GM21447 (cell line): ENCODE results near the gene DDC.
"Not testable (repeated sequence)": the region's sequence is repeated elsewhere in the genome, so short reads cannot be mapped to it uniquely, and the experiment has no call there.

Experiments used
- ATAC-seq: cut with Tn5 transposase; IDR thresholded peaks from one replicate; pipeline ENCODE4 v1.9.1; 2021; ENCODE audit not compliant: unreplicated experiment

DDC gene

DNA sequence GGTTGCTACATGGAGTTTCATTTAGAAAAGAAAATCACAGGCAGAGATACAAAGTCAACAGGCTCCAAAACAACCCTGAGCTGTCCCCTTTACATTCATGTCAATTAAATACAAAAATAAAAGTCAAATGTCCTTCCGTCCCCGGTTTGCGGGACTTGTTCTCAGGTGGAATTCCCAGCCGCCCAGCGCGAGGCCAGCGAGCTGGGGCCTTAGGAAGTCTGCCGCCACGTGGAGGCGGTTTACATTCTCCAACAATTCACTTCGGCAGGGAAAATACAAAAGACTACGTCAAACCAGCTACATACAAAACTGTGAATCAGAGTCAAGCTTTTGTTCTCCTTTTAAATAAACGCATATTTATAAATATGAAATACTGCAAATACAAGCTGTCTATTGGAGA, 25.3 kb upstream of the DDC start:
- no peak for ATAC-seq

DNA sequence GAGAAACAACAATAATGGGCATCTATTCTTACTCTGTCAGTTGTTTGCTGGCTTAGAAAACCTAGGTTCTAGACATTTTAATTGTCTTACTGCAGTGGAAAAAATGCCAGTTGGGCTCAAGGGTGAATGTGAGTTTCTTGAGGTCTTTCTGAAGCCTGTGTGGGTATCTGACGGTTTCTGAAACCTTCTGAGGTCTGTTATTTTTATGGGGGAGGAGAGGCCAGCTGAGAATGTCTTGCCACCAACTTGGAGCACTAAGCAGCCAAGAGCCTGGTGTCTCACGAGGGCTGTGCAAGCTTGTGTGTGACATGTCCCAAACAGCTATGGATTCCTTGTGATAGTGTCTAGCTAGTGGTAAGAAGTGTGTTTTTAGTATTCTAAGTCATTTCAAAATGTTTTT, 24.2 kb upstream of the DDC start:
- no peak for ATAC-seq

DNA sequence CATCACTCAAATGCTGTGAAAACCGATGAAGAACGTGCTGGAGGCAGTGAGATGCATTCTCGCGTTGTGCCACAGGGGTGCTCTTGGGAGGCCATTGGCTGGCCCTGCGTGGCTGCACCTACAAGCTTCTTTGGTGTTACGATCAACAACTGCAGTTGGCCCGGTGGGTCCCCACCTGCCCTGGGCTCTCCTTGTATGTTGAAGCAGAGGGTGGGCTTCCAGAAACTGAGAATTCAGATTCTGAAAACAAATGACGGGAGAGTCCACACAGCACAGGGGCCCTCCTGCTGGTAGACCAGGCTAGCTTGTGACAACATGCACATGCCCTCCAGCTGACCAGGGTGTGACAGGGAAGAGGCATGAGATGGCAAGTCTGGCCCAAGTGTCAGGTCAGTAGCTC, 23.7 kb upstream of the DDC start:
- ATAC-seq: no peak

DNA sequence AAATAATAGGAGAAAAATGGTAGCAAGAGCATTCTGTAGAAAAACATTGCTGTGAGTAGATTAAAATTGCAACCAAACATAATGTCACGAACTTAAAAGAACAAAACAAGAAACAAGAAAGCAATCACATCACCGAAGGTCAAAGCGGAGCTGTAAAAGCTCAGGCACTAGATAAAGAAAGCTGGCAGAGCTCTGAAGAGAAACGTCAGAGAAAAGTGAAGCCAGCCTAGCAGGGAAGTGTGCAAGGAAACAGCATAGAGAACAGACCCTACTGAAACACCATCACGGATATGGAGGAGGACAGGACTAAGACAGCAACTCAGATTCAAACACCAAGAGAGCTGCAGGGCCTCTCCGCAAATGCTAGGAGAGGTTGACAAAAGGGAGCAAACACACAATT, 22.5 kb upstream of the DDC start:
- ATAC-seq: no peak

DNA sequence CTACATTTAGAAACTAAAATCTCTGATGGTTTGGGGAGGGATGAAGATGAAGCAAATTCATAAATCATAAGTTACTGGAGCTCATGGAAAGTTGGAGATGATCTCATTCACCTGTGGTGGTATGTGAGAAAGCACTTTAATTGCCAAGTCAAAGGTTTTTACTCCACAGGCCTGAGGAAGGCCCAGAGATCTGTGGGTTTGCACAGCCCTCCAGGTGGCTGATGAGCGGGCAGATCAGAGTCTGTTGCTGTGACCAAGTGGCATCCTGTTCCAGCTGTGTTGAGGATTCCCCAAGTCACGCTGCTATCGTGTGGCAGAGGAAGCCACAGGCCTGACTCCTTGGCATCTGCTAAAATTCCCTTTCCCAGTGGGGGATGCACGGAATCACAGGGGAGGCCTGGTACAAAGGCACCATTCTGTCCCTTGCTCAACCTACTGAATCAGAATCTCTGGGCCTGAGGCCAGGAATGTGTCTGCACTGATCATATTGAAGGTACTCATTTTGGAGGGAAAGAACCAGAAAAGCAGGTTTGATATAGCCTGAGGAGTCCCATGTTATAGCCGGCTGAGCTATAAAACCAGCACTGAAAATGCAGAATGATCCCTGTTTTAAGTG, 19.7 kb upstream of the DDC start:
- ATAC-seq: no peak

DNA sequence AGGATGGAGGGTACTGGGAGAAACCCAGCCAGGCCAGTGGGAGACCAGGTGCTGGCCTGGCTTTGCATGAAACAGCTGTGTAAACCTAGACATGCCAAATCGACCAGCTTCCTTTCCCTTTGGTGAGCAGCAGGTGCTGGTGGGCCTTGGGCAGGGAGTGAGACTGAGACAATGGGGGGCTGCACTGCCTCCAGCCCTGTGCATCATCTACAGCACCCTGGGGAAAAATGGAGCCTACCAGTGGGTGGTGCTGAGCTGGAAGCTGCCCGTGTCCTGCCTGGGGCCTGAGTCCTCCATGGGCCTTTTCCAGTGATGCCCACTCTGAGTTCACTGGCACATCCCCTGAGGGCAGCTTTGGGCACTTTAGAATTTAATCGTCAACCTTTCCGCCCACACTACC, 19.2 kb upstream of the DDC start:
- ATAC-seq: no peak

DNA sequence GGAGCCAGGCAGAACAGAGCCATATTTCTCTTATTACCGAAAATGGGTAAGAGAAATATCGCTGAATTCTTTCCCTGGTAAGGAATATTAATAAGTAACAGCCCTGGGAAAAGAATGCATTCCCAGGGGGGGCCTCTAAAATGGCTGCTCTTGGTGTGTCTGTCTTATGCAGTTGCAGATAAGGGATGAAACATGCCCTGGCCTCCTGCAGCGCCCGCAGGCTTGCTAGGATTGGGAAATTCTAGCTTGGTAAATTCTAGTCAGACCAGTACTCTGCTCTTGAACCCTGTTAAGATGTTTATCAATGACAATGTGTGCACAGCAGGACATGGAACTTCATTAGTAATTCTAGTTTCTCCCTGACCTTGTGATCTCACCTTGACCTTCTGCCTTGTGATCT, 18.1 kb upstream of the DDC start:
- not testable (repeated sequence) for ATAC-seq

DNA sequence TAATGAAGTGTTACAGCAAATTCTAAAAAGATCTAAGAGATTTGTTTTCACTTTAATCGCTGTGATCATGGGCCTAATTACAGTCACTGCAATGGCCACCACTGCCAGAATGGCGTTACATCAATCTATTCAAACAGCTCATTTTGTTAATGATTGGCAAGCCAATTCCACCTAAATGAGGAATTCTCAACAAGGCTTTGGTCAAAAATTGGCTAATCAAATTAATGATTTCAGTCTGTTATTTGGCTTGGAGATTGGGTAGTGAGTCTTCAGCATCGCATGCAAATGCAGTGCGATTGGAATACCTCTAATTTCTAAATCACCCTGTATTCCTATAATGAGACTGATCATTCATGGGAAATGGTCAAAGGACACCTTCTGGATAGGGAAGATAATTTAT, 17.1 kb upstream of the DDC start:
- ATAC-seq: not testable (repeated sequence)

DNA sequence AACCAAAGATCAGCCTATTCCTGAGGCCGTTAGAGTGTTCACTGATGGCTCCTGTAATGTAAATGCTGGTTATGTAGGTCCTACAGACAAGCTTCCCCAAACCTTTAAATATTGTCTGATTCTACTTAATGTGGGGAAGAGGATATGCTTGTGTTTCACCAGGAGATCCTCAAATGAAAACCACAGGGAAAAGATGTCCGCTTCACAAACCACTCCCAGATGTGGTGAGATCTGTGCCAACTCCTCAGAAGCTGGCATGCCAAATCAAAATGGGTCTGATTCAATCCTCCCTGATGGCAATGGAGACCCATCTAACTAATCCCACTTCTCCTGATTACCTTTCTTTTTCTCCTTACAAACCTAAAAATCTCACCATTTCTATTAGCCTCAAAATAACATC, 15.5 kb upstream of the DDC start:
- not testable (repeated sequence) for ATAC-seq

DNA sequence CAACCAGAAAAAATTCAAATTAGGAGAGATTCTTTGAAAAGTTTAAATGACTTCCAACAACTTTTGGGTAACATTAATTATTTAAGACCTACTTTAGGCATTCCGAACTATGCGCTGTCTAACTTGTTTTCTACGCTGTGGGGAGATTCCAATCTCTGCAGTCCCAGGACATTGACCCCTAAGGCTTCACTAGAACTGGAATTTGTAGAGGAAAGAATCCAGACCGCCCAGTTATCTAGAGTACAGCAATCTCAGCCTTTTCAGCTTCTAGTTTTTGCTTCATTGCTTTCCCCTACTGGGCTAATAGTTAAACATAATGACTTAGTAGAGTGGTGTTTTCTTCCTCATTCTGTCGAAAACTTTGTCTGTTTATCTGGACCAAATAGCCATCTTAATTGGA, 14.9 kb upstream of the DDC start:
- no peak for ATAC-seq

DNA sequence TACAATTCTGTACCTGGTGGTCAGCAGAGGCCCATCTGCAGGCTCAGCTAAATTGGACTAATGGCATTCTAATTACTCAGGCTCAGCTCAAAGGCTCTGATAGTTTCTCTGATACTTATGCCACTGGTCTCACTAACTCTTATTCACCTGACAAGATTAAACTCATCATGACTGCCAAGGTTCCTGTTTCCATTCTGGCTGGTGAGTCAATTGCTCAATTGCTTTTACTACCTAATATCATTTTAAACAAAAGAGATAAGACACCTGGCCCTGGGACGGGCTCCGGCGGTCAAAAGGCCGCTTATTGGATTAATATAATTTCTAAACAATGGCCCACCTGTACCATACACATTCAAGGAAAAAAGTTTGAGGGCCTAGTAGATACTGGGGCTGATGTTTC, 12.9 kb upstream of the DDC start:
- not testable (repeated sequence) for ATAC-seq

DNA sequence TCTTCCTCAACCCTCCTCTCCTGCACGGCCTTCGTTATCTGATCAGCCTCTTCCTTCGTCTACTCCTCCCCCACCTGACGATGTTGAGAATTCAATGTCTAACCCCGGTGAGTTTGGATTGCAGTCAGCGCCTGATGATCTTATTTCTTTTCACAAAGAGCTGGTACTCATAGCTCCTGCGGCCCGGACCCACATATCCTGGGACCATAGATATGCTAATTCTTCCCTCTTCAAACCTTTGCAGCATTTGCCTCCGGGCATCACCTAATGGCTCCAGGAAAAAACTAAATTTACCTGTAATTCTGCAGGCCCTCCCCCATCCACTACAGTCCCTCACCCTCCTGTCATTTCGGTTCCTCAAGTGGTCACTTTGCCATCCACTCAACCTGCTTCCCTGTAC, 12.4 kb upstream of the DDC start:
- ATAC-seq: no peak

DNA sequence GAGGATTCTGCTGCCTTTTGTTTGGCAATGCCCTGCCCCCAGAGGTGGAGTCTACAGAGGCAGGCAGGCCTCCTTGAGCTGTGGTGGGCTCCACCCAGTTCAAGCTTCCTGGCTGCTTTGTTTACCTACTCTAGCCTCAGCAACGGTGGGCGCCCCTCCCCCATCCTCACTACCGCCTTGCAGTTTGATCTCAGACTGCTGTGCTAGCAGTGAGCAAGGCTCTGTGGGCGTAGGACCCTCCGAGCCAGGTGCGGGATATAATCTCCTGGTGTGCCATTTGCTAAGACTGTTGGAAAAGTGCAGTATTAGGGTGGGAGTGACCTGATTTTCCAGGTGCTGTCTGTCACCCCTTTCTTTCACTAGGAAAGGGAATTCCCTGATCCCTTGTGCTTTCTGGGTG, 11.2 kb upstream of the DDC start:
- ATAC-seq: not testable (repeated sequence)

DNA sequence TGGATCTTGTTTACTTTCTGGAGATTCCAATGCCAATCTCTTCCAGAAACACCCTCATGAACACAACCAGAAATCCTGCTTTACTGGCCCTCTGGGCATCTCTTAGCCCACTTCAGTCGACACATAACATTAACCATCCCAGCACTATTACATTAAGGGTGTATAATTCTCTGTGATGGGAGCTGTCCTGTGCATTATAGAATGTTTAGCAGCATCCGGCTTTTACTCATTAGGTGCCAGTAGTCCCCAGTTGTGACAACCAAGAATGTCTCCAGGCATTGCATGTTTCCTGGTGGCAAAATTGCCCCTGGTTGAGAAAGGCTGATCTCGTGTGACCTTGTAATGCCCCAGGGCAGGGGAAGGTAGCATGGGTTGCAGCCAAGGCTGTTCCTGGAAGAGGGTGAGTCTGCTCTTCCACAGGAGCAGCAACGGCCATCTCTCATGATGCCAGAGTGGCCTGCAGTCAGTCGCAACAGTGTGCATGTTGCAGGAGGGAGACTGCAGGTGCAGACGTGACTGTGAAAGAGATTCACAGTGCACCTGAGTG, 2.6 kb upstream of the DDC start:
- ATAC-seq: no peak

DNA sequence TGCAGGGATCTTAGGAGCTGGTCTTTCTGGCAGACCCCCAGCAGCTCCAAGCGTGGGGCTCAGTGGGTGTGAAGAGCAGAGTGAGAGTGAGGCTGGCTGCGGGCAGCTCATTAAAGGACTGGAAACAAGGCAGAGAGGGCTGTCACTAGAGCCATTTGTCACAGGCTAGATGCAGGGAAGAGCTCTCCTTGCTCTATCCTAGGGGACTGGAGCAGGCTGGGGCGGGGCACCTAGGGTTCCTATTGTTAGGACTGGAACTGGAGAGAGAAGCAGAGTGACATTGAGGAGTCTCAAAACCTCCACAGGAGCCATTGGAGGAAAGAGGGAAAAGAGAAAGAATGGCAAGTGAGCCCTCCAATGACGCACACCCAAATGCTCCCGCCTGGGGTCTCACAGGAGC, 772 bp upstream of the DDC start:
- ATAC-seq: no peak

DNA sequence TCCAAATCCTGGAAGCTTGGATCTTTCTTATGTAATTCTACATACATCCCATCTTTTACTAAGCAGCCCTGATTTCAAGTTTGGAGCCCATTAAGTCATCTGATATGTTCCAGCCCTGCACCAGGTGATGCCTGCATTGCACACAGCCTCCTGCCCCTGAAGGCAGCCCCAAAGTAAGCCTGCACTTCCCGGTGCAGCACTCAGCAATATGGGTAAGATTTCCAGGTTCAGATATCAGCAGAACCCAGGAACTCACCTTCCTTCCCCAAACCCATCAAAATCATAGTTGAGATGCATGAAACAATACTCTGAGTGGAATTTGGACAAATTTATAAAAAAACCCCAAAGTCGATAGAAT, 333 bp upstream of the DDC start:
- no peak for ATAC-seq

DNA sequence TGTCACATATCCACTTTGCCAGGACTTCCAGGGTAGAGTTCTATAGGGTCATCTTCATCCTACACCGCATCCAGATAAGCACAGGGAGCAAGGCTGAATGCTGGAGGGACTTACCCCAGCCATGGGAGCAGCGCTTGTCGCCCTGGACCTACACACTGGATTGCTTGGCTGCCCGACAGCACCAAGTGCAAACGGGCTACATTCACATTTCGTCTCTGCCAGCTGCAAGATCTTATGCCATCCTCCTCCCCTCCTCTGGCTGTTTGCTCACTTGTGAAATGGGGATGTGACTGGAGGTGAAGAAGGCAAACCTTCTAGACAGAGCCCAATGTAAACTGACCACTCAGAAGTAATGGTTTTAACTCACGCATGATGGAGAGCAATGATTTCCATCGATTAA, 1.0 kb downstream of the DDC start:
- ATAC-seq: no peak

DNA sequence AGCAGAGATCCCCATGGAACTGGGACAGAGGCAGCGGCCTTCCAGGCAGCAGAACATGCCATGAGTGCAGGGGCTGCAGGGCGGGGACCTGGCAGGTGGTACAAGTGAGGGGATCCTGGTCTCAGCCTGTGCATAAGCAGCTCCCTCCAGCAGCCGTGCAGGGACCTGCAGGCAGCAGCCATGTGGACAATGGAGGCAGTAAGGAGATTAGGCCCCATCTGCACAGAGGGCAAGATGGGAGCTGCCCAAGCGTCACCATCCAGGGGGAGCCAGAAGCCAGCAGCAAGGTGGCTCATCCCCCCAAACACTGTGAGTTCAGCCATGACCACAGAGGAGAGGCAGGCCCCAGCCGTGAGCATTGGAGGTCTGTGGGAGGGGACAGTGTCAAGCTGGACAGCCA, 3.1 kb downstream of the DDC start:
- ATAC-seq: no peak

DNA sequence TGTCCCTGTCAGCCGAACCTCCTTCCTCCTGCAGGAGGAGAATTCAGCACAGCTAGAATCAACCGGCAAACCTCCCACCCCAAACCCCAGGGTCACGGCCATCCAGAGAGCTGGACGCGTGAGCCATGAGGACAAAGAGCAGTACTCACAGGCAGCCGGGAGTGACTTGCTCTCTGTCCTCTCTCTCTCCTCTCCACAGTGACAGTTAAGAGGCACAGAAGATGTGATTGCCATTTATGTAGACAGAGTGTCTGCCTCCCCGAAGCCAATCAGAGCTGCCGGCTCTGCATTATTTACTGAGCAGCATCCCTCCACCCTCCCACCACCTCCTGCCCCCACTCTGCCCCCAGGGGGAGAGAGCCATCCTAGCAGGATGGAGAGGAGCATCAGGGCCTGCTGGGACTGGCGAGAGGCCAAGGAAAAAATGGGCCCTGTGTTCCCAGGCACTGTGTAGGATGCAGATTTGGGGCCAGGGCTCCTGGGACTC, 4.3 kb downstream of the DDC start:
- no peak for ATAC-seq

DNA sequence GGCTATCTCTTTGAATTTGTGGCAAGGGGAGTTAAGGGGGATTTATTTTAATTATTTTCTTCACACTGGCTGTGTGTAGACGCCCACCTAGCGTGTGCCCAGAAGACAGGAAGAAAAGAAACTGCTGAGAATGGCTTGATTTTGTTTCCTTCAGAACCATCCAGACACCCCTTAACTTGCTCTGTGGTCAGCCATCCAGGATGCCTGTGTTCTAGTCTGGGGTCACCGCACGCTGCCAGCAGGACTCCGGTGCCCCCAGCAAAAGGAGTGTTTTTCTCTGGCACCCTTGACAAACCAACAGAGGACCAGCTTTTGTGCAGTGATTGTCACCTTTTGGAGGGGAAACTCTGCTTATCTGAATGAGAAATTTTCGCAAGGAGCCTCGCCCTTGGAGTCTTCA, 5.3 kb downstream of the DDC start:
- no peak for ATAC-seq

DNA sequence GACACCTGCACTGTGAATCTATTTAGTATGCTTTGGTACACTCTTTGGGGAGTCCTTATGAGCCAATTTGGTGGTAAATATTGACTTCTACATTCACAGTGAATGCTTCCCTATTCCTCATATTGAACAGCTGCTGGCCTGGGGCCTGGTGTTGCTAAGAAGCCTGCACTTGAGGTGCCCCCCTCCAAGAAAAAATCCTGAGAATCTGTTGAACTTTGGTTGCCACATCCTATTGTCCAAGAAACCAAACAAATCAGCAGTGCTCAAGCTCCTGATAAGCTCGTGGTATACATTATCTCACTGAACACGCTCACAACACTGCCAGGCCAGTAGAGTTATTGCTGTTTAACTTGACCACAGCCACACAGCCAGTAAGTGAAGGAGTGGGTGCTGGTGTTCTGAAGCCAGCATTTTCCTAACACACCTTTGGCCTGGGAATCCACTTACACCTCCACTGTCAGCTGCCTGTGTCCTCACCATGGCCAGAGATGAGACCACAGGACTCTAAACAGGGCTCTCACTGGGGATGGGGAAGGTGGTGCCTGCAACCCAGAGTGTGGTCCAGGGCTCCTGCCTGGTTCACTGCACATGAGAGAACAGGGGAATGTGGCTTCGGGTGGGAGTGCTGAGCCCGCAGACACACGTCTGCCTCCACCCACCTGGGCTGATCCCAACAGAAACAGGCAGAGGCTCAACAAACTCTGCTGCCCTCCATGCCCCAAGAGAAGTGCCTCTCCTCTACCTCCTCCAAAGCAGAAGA, 6.7 kb downstream of the DDC start:
- ATAC-seq: no peak

DNA sequence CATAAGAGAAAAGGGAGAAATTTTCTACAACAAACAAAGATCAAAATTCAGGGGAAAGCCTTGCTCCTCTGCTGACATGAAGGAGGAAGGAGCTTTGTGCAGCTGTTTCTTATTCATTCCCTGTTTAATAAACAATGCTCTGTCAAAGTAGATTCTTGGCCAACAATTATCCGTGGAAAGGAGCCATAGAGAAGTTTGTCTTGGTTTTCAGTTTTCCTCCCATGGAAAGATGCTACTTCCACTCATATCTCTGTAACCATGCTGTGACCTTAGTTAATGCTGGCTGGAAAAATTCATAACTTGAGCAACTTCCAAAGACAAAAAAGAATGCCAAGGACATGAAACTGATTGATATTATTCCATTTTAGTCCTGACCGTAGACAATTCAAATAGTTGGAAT, 8.1 kb downstream of the DDC start:
- no peak for ATAC-seq
